ENCODE results near the gene EXD3. TPM values are rescaled to one million over a fixed set of nuclear protein-coding genes. Genes with fewer than 3 reads are reported as not detected.
A peak's percentile ranks its signal among the peaks of the same experiment; 100 is the strongest.

Gene EXD3
- total and polyA plus RNA-seq, 9 of the 15 experiments (the other 6 are each of a cell fraction or from before 2014, with no cell fraction given) = 0.29 to 12.5 (median 3.9) TPM

- no peak for TF ChIP-seq PATZ1 (CRISPR knock-in tag; IDR thresholded peaks at IDR 0.05; ENCODE audit: borderline replicate concordance)
- no peak for TF ChIP-seq HOXB6 (CRISPR knock-in tag; IDR thresholded peaks at IDR 0.05; ENCODE audit: borderline replicate concordance)
- TF ChIP-seq ZNF699 (CRISPR knock-in tag; IDR thresholded peaks at IDR 0.05; ENCODE audit: insufficient replicate concordance) = no peak
- no peak for TF ChIP-seq ZKSCAN8 (CRISPR knock-in tag; IDR thresholded peaks at IDR 0.05)
- no peak for TF ChIP-seq PCBP2 (IDR thresholded peaks at IDR 0.05; ENCODE audit: low read depth, low read length, poor library complexity, severe bottlenecking)
- TF ChIP-seq, protein P1, sequence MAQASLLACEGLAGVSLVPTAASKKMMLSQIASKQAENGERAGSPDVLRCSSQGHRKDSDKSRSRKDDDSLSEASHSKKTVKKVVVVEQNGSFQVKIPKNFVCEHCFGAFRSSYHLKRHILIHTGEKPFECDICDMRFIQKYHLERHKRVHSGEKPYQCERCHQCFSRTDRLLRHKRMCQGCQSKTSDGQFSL (CRISPR knock-in tag; IDR thresholded peaks at IDR 0.05) = 0 out of 2 replicates have a peak, but pooled peaks have one; percentile 30
- TF ChIP-seq, protein P1 (tag; IDR thresholded peaks at IDR 0.05) = no peak
- no peak for TF ChIP-seq FOXP1 (CRISPR knock-in tag; IDR thresholded peaks at IDR 0.05)
- no peak for TF ChIP-seq IRF2 (CRISPR knock-in tag; IDR thresholded peaks at IDR 0.05)
- no peak for TF ChIP-seq ZNF23 (CRISPR knock-in tag; IDR thresholded peaks at IDR 0.05)
- no peak for TF ChIP-seq ZNF224 (CRISPR knock-in tag; IDR thresholded peaks at IDR 0.05)
- no peak for TF ChIP-seq HCFC1 (IDR thresholded peaks at IDR 0.05; ENCODE audit: low read depth, low read length)
- TF ChIP-seq, protein P2, sequence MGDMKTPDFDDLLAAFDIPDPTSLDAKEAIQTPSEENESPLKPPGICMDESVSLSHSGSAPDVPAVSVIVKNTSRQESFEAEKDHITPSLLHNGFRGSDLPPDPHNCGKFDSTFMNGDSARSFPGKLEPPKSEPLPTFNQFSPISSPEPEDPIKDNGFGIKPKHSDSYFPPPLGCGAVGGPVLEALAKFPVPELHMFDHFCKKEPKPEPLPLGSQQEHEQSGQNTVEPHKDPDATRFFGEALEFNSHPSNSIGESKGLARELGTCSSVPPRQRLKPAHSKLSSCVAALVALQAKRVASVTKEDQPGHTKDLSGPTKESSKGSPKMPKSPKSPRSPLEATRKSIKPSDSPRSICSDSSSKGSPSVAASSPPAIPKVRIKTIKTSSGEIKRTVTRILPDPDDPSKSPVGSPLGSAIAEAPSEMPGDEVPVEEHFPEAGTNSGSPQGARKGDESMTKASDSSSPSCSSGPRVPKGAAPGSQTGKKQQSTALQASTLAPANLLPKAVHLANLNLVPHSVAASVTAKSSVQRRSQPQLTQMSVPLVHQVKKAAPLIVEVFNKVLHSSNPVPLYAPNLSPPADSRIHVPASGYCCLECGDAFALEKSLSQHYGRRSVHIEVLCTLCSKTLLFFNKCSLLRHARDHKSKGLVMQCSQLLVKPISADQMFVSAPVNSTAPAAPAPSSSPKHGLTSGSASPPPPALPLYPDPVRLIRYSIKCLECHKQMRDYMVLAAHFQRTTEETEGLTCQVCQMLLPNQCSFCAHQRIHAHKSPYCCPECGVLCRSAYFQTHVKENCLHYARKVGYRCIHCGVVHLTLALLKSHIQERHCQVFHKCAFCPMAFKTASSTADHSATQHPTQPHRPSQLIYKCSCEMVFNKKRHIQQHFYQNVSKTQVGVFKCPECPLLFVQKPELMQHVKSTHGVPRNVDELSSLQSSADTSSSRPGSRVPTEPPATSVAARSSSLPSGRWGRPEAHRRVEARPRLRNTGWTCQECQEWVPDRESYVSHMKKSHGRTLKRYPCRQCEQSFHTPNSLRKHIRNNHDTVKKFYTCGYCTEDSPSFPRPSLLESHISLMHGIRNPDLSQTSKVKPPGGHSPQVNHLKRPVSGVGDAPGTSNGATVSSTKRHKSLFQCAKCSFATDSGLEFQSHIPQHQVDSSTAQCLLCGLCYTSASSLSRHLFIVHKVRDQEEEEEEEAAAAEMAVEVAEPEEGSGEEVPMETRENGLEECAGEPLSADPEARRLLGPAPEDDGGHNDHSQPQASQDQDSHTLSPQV (IDR thresholded peaks at IDR 0.05) = no peak
- TF ChIP-seq ZNF324 (CRISPR knock-in tag; IDR thresholded peaks at IDR 0.05) = no peak
- TF ChIP-seq POLR2B (IDR thresholded peaks at IDR 0.05; ENCODE audit: low read depth, partially characterized antibody) = no peak
- no peak for TF ChIP-seq RUNX1 (IDR thresholded peaks at IDR 0.05; ENCODE audit: low read depth)
- no peak for TF ChIP-seq SMAD2 (IDR thresholded peaks at IDR 0.05; ENCODE audit: low read depth, low read length)
These were observed 13.2 kb upstream of the EXD3 start (continued) for GRCh38 chr9:137435980-137436760.
